ENCODE data around the gene ZFYVE28.

ZFYVE28 gene

DNA sequence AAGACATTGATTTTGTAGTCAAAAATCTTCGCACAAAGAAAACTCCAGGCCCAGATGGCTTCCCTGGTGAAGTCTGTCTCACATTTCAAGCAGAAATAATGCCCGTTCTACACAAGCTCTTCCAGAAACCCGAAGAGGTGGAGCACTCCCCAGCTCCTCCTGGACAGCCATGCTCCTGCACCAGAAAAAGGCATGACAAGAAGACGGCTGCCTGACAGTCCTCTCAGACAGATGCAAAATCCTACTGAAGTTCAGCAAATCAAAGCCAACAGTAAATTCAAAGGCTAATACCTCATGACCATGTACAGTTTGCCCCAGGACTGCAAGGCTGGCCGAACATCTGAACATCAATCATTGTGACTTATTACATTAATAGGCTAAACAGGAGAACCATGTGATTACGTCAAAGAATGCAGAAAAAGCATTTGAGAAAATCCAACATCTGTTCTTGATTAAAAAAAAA lies 125.8 kb downstream of the ZFYVE28 start:
- DNase-seq (ENCODE audit: low spot score): no peak

GRCh38 chr4:2291705-2292645 lies 126.5 kb downstream of the ZFYVE28 start:
- no peak for DNase-seq (ENCODE audit: low spot score)
- no peak for TF ChIP-seq CTCF (IDR thresholded peaks at IDR 0.05; ENCODE audit: extremely low read depth, missing control alignments)

More for the DNA sequence above, 125.8 kb downstream of the ZFYVE28 start:
- no peak for TF ChIP-seq CTCF (IDR thresholded peaks at IDR 0.05; ENCODE audit: extremely low read depth, missing control alignments)

- DNase-seq (ENCODE audit: low spot score): peak; percentile 52
- TF ChIP-seq CTCF (IDR thresholded peaks at IDR 0.05; ENCODE audit: extremely low read depth, missing control alignments): no peak
Observed at GRCh38 chr4:2290974-2291704, 127.3 kb downstream of the ZFYVE28 start.

- no peak for DNase-seq (ENCODE audit: low spot score)
- no peak for TF ChIP-seq CTCF (IDR thresholded peaks at IDR 0.05; ENCODE audit: extremely low read depth, missing control alignments)
Observed at GRCh38 chr4:2290488-2290887, 128.0 kb downstream of the ZFYVE28 start.

DNA sequence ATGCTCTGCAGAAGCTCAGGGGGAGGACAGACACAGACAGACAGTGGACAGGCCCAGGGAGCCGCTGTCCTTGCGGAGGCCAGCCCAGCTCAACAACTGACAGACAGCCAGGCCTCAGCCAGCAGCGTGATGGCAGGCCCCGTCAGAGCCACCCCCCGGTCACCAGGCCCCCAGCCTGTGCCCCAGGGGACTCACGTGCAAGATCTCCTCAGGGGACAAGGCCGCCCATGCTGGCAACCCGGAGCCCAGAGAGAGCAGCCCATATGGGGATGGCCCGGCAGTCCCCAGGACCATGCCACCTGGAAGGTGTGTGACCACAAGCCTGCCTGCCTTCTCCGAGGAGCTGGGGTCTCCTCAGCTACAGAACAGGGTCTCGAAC lies 128.5 kb downstream of the ZFYVE28 start:
- no peak for DNase-seq (ENCODE audit: low spot score)
- TF ChIP-seq CTCF (IDR thresholded peaks at IDR 0.05; ENCODE audit: extremely low read depth, missing control alignments): no peak

DNA sequence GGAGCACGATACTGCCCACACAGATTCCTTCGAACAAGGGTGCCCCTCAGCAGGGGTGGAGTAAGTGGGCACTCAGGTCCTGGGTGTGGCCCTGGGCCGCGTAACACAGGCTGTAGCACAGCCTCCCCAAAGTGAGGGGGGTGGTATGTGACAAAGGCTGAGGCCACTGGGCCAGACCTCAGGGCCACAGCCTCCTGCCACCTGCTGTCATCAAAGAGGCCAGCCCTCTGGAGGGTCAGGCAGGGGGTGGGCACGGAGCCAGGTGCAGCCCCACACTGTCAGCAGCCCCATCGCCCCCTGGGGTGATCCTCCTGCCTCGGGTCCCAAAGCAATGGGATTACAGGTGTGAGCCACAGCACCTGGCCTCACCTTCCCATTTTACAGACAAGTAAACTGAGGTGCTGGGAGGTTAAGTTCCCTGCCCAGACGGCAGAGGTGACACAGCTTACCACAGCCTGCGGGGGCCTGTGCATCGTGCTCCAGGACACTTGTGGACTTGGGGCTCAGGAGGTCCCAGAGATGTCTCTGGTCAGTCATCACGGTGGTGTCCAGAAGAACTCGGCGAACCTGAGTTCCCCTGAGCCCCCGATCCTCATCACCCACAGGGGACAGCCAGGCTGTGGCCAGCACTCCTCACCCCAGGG lies 129.0 kb downstream of the ZFYVE28 start:
- no peak for TF ChIP-seq CTCF (IDR thresholded peaks at IDR 0.05; ENCODE audit: extremely low read depth, missing control alignments)
- DNase-seq (ENCODE audit: low spot score): no peak
